ENCODE data around the gene TOGARAM2.

Gene TOGARAM2

DNA sequence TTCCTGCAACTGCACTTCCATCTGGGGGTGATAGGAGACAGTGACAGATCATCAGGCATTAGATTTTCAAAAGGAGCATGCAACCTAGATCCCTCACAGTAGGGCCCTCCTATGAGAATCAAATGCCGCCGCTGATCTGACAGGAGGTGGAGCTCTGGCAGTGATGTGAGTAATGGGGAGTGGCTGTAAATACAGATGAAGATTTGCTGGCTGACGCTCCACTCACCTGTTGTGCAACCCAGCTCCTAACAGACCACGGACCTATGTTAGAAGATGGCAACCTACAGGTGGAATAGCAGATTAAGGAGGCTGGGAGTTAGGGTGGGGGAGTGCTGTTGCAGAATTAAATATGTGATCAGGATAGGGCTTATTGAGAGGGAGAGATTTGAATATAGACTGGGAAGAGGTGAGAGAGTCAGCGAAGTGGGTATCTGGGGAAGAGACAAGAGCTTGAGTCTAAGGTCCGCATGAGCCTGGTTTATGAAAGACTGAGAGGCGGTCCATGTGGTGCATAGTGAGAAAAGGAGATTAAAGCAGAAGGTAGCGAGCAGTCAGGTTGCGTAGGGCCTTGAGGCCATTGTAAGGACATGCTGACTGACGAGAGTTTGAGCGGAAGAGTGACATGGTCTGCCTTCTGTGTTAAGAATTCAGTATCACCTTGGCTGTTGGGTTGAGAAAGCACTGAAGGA lies 31.3 kb upstream of the TOGARAM2 start:
- TF ChIP-seq, protein P1, sequence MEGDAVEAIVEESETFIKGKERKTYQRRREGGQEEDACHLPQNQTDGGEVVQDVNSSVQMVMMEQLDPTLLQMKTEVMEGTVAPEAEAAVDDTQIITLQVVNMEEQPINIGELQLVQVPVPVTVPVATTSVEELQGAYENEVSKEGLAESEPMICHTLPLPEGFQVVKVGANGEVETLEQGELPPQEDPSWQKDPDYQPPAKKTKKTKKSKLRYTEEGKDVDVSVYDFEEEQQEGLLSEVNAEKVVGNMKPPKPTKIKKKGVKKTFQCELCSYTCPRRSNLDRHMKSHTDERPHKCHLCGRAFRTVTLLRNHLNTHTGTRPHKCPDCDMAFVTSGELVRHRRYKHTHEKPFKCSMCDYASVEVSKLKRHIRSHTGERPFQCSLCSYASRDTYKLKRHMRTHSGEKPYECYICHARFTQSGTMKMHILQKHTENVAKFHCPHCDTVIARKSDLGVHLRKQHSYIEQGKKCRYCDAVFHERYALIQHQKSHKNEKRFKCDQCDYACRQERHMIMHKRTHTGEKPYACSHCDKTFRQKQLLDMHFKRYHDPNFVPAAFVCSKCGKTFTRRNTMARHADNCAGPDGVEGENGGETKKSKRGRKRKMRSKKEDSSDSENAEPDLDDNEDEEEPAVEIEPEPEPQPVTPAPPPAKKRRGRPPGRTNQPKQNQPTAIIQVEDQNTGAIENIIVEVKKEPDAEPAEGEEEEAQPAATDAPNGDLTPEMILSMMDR (IDR thresholded peaks at IDR 0.05; ENCODE audit: control extremely low read depth, extremely low read depth, low read depth, missing control alignments): no peak
- CTCF ChIA-PET: no interaction called here
- POLR2A ChIA-PET: interaction anchor here (0.6 kb wide), 1 partner anchor 13 kb away, joined by 7 read pairs; no protein-coding TSS in a partner anchor

DNA sequence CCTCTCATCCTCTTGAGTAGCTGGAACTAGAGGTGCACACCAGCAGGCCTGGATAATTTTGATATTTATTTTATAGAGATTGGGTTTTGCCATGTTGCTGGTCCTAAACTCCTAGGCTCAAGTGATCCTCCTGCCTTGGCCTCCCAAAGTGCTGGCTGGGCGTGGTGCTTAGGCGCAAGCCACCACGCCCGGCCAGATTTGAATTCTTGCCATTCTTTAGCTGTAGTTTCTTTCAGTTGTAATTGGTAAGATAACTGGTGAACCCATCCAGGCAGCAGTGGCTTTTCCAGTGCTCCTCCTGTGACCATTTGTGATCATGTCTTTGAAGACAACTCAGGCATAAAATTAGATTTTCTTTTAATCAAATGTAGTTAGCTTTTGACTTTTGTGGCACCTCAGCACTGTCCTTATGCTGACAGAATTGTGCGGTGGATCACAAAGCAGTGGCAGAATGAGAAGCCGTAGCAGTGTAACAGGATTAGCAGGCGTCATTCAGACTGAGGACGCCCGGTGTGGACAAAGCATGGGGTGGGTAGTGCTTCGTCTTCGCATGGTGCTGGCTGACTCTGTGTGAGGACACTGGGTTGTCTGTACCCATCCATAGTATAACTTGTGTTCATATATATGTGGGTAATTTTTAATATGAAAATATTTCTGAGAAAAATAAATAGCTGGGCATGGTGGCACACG lies 30.0 kb upstream of the TOGARAM2 start:
- no peak for DNase-seq (ENCODE audit: extremely low spot score)
- TF ChIP-seq, protein P1 (IDR thresholded peaks at IDR 0.05; ENCODE audit: control extremely low read depth, extremely low read depth, low read depth, missing control alignments): no peak
- CTCF ChIA-PET: interaction anchor here (0.8 to 1.4 kb wide), 4 partner anchors 10 to 384 kb away, joined by 3 to 4 read pairs (median 3); no protein-coding TSS in a partner anchor
- POLR2A ChIA-PET: interaction anchor here (0.7 kb wide), 1 partner anchor 26 kb away, joined by 7 read pairs; no protein-coding TSS in a partner anchor

More for the DNA sequence above, 31.3 kb upstream of the TOGARAM2 start:
- DNase-seq (ENCODE audit: extremely low spot score): no peak

DNA sequence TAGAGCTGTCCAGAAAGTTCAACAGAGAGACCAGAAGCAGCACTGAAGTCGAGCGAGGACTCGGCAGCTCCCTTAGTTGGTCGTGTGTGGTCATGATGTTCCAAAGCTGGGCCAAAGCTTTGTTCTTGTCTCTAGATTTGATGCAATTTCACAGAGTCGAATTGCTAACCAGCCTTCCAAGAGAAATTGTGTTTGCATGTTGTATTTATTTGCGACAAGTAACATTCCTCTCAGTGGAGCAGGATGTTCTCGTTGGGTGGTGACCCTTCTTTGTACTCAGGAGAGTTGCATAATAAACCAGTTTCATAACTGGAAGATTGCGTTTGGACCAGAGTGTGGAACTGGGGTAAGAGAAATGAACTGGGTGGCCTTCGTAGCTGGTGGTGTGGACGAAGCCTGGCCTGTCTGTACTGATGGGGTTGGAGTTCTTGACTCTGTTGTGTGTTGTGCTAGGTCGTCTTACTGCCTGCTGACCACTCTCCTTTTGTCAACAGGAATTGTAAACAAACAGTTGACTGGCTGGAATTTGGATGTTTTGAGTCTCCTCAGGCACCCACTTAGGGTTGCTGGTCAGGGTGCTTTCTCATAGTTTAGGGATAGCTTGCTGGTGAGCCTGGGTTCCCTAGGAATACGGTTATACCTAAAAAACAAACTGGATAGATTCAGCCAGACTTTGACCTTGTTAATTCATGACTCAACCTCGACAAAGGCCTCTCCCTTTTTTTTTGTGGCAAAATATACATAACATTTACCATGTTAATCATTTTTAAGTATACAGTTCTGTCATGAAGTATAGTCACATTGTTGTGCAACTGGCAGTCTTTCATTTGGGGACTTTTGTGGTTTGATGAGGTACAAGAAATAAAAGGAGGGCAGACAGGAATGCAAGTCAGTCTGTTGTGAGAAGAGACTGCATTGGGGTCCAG lies 28.9 kb upstream of the TOGARAM2 start:
- POLR2A ChIA-PET: no interaction called here
- CTCF ChIA-PET: interaction anchor here (1.3 to 1.4 kb wide), 2 partner anchors 102 to 385 kb away, joined by 3 to 4 read pairs; no protein-coding TSS in a partner anchor
- TF ChIP-seq, protein P1 (IDR thresholded peaks at IDR 0.05; ENCODE audit: control extremely low read depth, extremely low read depth, low read depth, missing control alignments): no peak
- DNase-seq (ENCODE audit: extremely low spot score): no peak

DNA sequence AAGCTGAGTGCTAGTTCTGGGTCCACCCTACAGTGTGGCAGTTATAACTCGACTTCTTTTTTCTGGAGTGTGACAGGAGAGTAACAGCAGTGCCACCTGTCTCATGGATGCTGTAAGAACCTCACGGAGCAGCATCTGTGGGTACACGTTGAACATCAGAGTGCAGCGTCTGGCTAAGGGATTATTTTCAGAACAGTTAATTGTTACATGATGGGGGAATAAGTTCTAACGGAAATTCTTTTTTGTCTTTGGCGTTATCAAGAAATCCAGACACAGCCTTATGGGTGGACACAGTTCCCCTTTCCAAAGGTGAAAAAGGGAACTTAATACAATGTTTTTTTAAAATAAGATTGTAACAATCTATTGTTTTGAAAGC lies 28.3 kb upstream of the TOGARAM2 start:
- ChIA-PET CTCF (interaction anchor here (1.4 kb wide), 1 partner anchor 103 kb away, joined by 4 read pairs; no protein-coding TSS in a partner anchor), POLR2A (no interaction called here)
- TF ChIP-seq, protein P1 (IDR thresholded peaks at IDR 0.05; ENCODE audit: control extremely low read depth, extremely low read depth, low read depth, missing control alignments): no peak
- DNase-seq (ENCODE audit: extremely low spot score): no peak

DNA sequence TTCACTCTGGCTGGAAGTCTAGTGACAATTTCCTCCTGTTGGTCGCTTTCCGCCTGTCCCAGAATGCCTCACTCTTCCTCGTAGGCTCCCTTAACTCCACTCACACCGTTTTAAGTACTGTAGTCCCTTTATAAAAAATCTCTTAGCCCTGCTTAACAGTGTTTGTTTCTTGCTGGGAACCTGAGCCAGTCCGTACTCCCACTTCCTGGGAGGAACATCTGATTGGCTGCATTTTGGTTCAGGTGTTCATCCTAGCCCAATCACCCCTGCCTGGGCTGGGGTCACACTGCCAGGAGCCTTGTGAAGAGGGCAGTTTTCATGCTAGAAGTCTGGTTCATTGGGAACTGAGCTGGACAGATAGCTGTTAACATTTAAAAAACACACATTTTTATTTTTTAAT lies 25.6 kb upstream of the TOGARAM2 start:
- ChIA-PET POLR2A (no interaction called here), CTCF (interaction anchor here (0.7 to 2.0 kb wide), 10 partner anchors 8 to 1117 kb away, joined by 3 to 7 read pairs (median 3); no protein-coding TSS in a partner anchor)

More for the DNA sequence above, 25.6 kb upstream of the TOGARAM2 start:
- TF ChIP-seq, protein P1 (IDR thresholded peaks at IDR 0.05; ENCODE audit: control extremely low read depth, extremely low read depth, low read depth, missing control alignments): no peak
- DNase-seq (ENCODE audit: extremely low spot score): no peak
